ENCODE results near the gene HOXB6. TPM values are rescaled to one million over a fixed set of nuclear protein-coding genes. Genes with fewer than 3 reads are reported as not detected.
A peak's percentile ranks its signal among the peaks of the same experiment; 100 is the strongest.

Gene HOXB6
- total RNA-seq, 1 donor from 2014 or later, result not detected

DNA sequence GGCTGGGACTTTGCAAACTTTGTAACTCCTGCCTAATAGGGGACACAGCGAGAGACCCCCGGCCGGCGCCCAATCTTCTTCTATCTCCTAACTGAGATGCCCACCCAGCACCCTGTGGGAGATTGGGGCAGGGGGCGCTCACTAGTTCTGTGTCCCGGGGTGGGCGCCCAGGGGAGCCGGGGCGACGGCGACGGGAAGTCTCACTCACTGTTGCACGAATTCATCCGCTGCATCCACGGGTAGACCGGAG, 7.3 kb downstream of the HOXB6 start:
- H3K27ac Mint-ChIP-seq, result no peak overlapping the region
- peaks cover 98% of the 10 kb centered on the region for H3K27me3 Mint-ChIP-seq (ENCODE audit: insufficient read depth, low read depth)
- Histone ChIP-seq H3F3A (ENCODE audit: low read depth) (no peaks in the 10 kb centered on the region), H2AFZ (replicated peaks) (no peak overlapping the region), H3K9ac (no peak overlapping the region), H3K27me3 (peaks cover 100% of the 10 kb centered on the region), H3K36me3 (no peaks in the 10 kb centered on the region), H3K4me1 (no peaks in the 10 kb centered on the region), H3K4me2 (no peak overlapping the region), H4K20me1 (ENCODE audit: low read depth) (peaks cover 96% of the 10 kb centered on the region), H3K27ac (no peak overlapping the region), H3K4me3 (no peak overlapping the region), H3K9me3 (ENCODE audit: low read depth) (no peaks in the 10 kb centered on the region), H3K79me2 (ENCODE audit: low read depth) (no peaks in the 10 kb centered on the region)
- H3K36me3 Mint-ChIP-seq, result peaks cover 1% of the 10 kb centered on the region
- peaks cover 9% of the 10 kb centered on the region for H3K9me3 Mint-ChIP-seq
- H3K4me1 Mint-ChIP-seq, result peaks cover 9% of the 10 kb centered on the region
- H3K4me3 Mint-ChIP-seq, result no peak overlapping the region
- no peak for DNase-seq (ENCODE audit: low spot score)
- TF ChIP-seq, protein P1, sequence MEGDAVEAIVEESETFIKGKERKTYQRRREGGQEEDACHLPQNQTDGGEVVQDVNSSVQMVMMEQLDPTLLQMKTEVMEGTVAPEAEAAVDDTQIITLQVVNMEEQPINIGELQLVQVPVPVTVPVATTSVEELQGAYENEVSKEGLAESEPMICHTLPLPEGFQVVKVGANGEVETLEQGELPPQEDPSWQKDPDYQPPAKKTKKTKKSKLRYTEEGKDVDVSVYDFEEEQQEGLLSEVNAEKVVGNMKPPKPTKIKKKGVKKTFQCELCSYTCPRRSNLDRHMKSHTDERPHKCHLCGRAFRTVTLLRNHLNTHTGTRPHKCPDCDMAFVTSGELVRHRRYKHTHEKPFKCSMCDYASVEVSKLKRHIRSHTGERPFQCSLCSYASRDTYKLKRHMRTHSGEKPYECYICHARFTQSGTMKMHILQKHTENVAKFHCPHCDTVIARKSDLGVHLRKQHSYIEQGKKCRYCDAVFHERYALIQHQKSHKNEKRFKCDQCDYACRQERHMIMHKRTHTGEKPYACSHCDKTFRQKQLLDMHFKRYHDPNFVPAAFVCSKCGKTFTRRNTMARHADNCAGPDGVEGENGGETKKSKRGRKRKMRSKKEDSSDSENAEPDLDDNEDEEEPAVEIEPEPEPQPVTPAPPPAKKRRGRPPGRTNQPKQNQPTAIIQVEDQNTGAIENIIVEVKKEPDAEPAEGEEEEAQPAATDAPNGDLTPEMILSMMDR (IDR thresholded peaks at IDR 0.05), result no peak
- no peak for TF ChIP-seq EZH2 (IDR thresholded peaks at IDR 0.05)

DNA sequence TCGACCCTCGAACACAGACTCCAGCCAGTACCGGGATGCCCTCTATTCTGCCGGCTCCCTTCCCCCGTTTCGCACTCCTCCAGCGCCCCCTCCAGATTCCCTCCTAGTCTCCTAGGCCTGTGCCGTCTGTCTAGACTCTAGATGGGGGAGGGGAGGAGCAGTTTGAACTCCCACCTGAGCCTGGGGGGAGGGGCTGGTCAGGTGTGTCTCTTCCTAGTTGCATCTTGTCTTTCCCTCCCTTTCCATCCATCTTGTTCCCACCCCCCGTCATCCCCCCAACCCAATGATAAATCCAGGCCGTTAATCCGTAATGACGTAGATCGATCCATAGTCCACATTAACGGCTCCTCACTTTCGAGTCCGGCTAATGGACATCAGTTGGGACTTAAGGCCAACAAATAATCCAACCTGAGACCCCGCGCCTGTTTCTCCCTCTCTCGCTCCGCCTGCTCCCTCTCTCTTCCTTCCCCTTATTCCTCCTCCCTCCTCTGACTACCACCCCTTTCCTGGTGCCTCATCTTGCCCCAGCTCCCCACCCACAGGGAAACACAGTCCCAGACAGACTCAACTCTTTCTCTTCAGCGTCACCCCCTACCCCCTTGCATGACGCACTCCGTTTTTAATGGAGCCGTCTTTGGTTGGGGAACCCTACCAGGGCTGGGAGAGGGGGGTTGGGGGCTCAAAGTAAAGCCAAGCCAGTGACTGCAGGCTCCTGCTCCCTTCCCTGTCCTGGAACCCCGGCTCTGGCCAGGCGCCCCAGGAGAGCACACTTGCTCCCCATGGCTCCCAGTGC, 7.9 kb downstream of the HOXB6 start:
- peaks cover 9% of the 10 kb centered on the region for H3K9me3 Mint-ChIP-seq
- peaks cover 99% of the 10 kb centered on the region for H3K27me3 Mint-ChIP-seq (ENCODE audit: insufficient read depth, low read depth)
- Histone ChIP-seq H3K4me1 (no peaks in the 10 kb centered on the region), H3F3A (ENCODE audit: low read depth) (no peaks in the 10 kb centered on the region), H3K27me3 (peaks cover 100% of the 10 kb centered on the region), H3K79me2 (ENCODE audit: low read depth) (no peaks in the 10 kb centered on the region), H3K4me3 (no peak overlapping the region), H3K4me2 (no peak overlapping the region), H3K9ac (no peak overlapping the region), H3K27ac (no peak overlapping the region), H3K36me3 (no peaks in the 10 kb centered on the region), H3K9me3 (ENCODE audit: low read depth) (no peaks in the 10 kb centered on the region), H4K20me1 (ENCODE audit: low read depth) (peaks cover 96% of the 10 kb centered on the region), H2AFZ (replicated peaks) (no peak overlapping the region)
- peaks cover 1% of the 10 kb centered on the region for H3K36me3 Mint-ChIP-seq
- TF ChIP-seq, protein P1 (IDR thresholded peaks at IDR 0.05), result no peak
- TF ChIP-seq EZH2 (IDR thresholded peaks at IDR 0.05) (no peak), EZH2phosphoT487 (IDR thresholded peaks at IDR 0.05) (peak; percentile 24)
- H3K27ac Mint-ChIP-seq, result no peak overlapping the region
- no peak overlapping the region for H3K4me3 Mint-ChIP-seq
- peaks cover 9% of the 10 kb centered on the region for H3K4me1 Mint-ChIP-seq
- no peak for DNase-seq (ENCODE audit: low spot score)

DNA sequence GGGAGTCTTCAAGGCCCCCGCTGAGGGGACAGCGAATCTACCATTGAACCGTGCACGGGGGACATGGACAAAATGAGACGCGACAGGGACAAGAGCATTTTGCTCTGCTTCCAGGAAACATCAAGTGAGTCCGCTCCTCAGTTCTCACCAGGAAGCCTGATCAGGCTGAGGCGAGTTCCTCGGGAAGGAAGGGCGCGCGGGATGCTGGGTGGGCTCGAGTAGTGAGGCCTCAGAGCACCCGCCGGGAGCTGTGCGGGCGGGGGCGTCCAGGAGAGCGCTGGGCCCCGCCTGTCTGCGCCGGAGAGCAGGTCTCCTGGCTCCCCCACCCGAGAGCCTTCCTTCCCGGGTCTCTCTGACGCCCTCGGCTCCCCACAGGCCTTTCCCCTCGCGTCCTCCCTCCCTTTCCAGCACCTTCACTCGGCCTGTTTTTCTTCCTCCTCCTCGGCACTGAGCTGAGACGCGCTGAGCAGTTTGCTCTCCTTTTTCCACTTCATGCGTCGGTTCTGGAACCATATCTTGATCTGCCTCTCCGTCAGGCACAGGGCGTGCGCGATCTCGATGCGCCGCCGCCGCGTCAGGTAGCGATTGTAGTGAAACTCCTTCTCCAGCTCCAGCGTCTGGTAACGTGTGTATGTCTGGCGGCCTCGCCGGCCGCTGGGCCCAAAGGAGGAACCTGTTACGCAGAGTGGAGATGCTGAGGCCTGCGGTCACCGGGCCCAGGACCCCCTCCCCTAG, 8.6 kb downstream of the HOXB6 start:
- H3K27me3 ChIP-seq, result peaks cover 100% of the 10 kb centered on the region
- TF ChIP-seq EZH2phosphoT487 (IDR thresholded peaks at IDR 0.05), result peak; percentile 90
- TF ChIP-seq EZH2 (IDR thresholded peaks at IDR 0.05), result peak; percentile 39
- TF ChIP-seq, protein P1 (IDR thresholded peaks at IDR 0.05), result no peak
- no peaks in the 10 kb centered on the region for H3K4me1 ChIP-seq
- Mint-ChIP-seq H3K4me1 (peaks cover 9% of the 10 kb centered on the region), H3K27ac (no peak overlapping the region), H3K4me3 (peak overlapping the region; percentile 62), H3K36me3 (peaks cover 1% of the 10 kb centered on the region), H3K9me3 (peaks cover 9% of the 10 kb centered on the region), H3K27me3 (ENCODE audit: insufficient read depth, low read depth) (peaks cover 97% of the 10 kb centered on the region)
- H4K20me1 ChIP-seq (ENCODE audit: low read depth), result peaks cover 96% of the 10 kb centered on the region
- no peaks in the 10 kb centered on the region for H3K36me3 ChIP-seq
- no peaks in the 10 kb centered on the region for H3F3A ChIP-seq (ENCODE audit: low read depth)
- H3K27ac ChIP-seq, result no peak overlapping the region
- no peaks in the 10 kb centered on the region for H3K79me2 ChIP-seq (ENCODE audit: low read depth)
- H2AFZ ChIP-seq (replicated peaks), result no peak overlapping the region
- no peak overlapping the region for H3K4me3 ChIP-seq
- no peak for DNase-seq (ENCODE audit: low spot score)
- H3K9ac ChIP-seq, result no peak overlapping the region
- H3K9me3 ChIP-seq (ENCODE audit: low read depth), result no peaks in the 10 kb centered on the region
- H3K4me2 ChIP-seq, result no peak overlapping the region
